GM12878 (cell line): ENCODE results near the gene SAXO1. TPM values are rescaled to one million over a fixed set of nuclear protein-coding genes. Genes with fewer than 3 reads are reported as not detected.

Source experiments
- ATAC-seq: fragments of 200-7000 bp; cut with Tn5 transposase; 3 replicates; pipeline ENCODE4 v1.9.1; 2020; ENCODE audit warnings: mild to moderate bottlenecking, moderate library complexity
- BruUV-seq: library from RNA; stranded (reverse); fragments of 400-500 nt; replicated peaks from 2 replicates; lab custom pipeline; 2021; lab: Mats Ljungman, UMichigan
- CTCF ChIA-PET: fragments of 300-600 bp; sonication (Branson Sonifier 250); formaldehyde crosslinking; extraction: SDS; loops from one replicate; lab custom pipeline; 2021; ENCODE audit warnings: inconsistent platforms; lab: Yijun Ruan, JAX
- POLR2A ChIA-PET: fragments of 350-600 bp; formaldehyde crosslinking; extraction: SDS; loops from one replicate; lab custom pipeline; 2021; ENCODE audit warnings: inconsistent platforms; lab: Charles Lee
- RAD21 ChIA-PET: fragments of 300-600 bp; sonication (Branson Sonifier 250); formaldehyde crosslinking; loops from one replicate; lab custom pipeline; 2023; ENCODE audit warnings: antibody characterized with exemption; ENCODE audit not compliant: unreplicated experiment; lab: Charles Lee
- SMC1A ChIA-PET: fragments of 300-600 bp; sonication (Branson Sonifier 250); formaldehyde crosslinking; loops from one replicate; lab custom pipeline; 2023; ENCODE audit not compliant: unreplicated experiment, uncharacterized antibody; lab: Charles Lee
- DNase-seq: peaks from one replicate; pipeline ENCODE4 v3.0.0-alpha.2; 2011; ENCODE audit warnings: low read depth, low spot score
- FAIRE-seq: peaks from 3 replicates; lab custom pipeline; 2011; peaks lifted over from hg19 to GRCh38; lab: Jason Lieb, UNC
- H2AFZ ChIP-seq: 2 replicates; pipeline ENCODE4 v1.6.0; 2011; ENCODE audit warnings: low read depth, low read length, control low read depth; ENCODE audit not compliant: control insufficient read depth
- H3K27ac ChIP-seq: 2 replicates; pipeline ENCODE4 v1.5.1; 2011; ENCODE audit warnings: control low read depth; ENCODE audit not compliant: control insufficient read depth, insufficient read depth
- H3K27me3 ChIP-seq, 2 experiments: replicated peaks in 1 of 2; 2 replicates each; pipeline versions ENCODE4 v1.6.0 to v1.6.1; 2011; ENCODE audit warnings: low read length in 1 of 2; ENCODE audit not compliant: control insufficient read depth in 2 of 2, insufficient read depth in 2 of 2
- H3K36me3 ChIP-seq, 2 experiments: 2 replicates each; pipeline ENCODE4 v1.5.1; 2011; ENCODE audit warnings: low read length in 1 of 2; ENCODE audit not compliant: control insufficient read depth in 2 of 2, insufficient read depth in 2 of 2
- H3K4me1 ChIP-seq: 2 replicates; pipeline ENCODE4 v1.6.1; 2011; ENCODE audit warnings: mild to moderate bottlenecking, low read length, moderate library complexity, mixed read lengths; ENCODE audit not compliant: control insufficient read depth, insufficient read depth
- H3K4me2 ChIP-seq: 2 replicates; pipeline ENCODE4 v1.6.0; 2011; ENCODE audit warnings: control low read depth; ENCODE audit not compliant: control insufficient read depth, insufficient read depth
- H3K4me3 ChIP-seq: fragments of 200-600 bp; sonication (generic); 2 replicates; pipeline ENCODE4 v1.5.1; 2016
- H3K79me2 ChIP-seq: 2 replicates; pipeline ENCODE4 v1.6.0; 2011; ENCODE audit warnings: low read length; ENCODE audit not compliant: control insufficient read depth, insufficient read depth
- H3K9ac ChIP-seq: 2 replicates; pipeline ENCODE4 v1.8.0; 2011; ENCODE audit warnings: low read length, control low read depth, mixed read lengths; ENCODE audit not compliant: control insufficient read depth, insufficient read depth
- H3K9me3 ChIP-seq: replicated peaks from 3 replicates; pipeline ENCODE4 v1.5.1; 2011; ENCODE audit warnings: mild to moderate bottlenecking, low read length; ENCODE audit not compliant: control insufficient read depth, insufficient read depth
- H4K20me1 ChIP-seq: 2 replicates; pipeline ENCODE4 v1.6.0; 2011; ENCODE audit not compliant: control insufficient read depth, insufficient read depth
- CUX1 ChIP-seq: IDR thresholded peaks from 2 replicates; pipeline ENCODE4 v1.6.1; 2012; ENCODE audit warnings: improper control_type of control experiment, low read depth, low read length; ENCODE audit not compliant: insufficient replicate concordance
- MEF2B ChIP-seq: fragments of 450-650 bp; IDR thresholded peaks from 2 replicates; pipeline ENCODE4 v1.6.1; 2018; ENCODE audit warnings: mild to moderate bottlenecking, moderate library complexity; ENCODE audit not compliant: partially characterized antibody, poor library complexity, severe bottlenecking
- RELB ChIP-seq: fragments of 450-650 bp; IDR thresholded peaks from 2 replicates; pipeline ENCODE4 v1.6.1; 2017; ENCODE audit warnings: low read depth, mild to moderate bottlenecking, moderate library complexity
- ZNF384 ChIP-seq: IDR thresholded peaks from 2 replicates; pipeline ENCODE4 v1.6.1; 2012; ENCODE audit warnings: low read depth, mild to moderate bottlenecking, low read length, improper control_type of control experiment, borderline replicate concordance
- ZNF592 ChIP-seq: fragments of 450-650 bp; IDR thresholded peaks from 2 replicates; pipeline ENCODE4 v1.6.1; 2017; ENCODE audit warnings: mild to moderate bottlenecking, moderate library complexity
- WGBS: methylation state at CpG from one replicate; pipeline ENCODE4 v1.1.6; 2016; ENCODE audit warnings: low lambda C conversion rate; ENCODE audit not compliant: insufficient replicate concordance, insufficient coverage; ENCODE audit errors: missing lambda C conversion rate; 5-methylcytosine and 5-hydroxymethylcytosine counted together
- in situ Hi-C: fragments of 300-500 bp; cut with MboI; formaldehyde crosslinking; loops from 9 replicates; pipeline ENCODE4 v1.14.3; 2018; ENCODE audit warnings: mixed read lengths
- intact Hi-C: fragments of 100-400 bp; cut with micrococcal nuclease; formaldehyde crosslinking; loops from one replicate; pipeline ENCODE4 v1.14.2; 2022; ENCODE audit not compliant: unreplicated experiment
- polyA plus RNA-seq, 11 experiments: library from polyadenylated mRNA; depleted of rRNA in 4 of 11; unstranded in 6 of 11; stranded (reverse) in 5 of 11; fragments of >200 nt; fragmentation: Nextera tagmentation in 4 of 11; fragmentation: Illumina TruSeq in 1 of 11; extraction: Ambion mirVana in 4 of 11; extraction: Trizol in 1 of 11; gene quantifications; 1 replicate in 1 of 11; 2 replicates in 10 of 11; pipeline versions ENCODE4 v1.2.1 to v1.2.3, GENCODE V29; 2011 to 2016; ENCODE audit warnings: inconsistent platforms in 2 of 11, missing spikeins in 2 of 11, low read depth in 1 of 11
- total RNA-seq, 4 experiments: library from RNA; depleted of rRNA in 3 of 4; stranded (reverse); fragments of >200 nt in 3 of 4; fragmentation: Illumina TruSeq in 1 of 4; extraction: Trizol in 1 of 4; gene quantifications; 2 replicates each; pipeline versions ENCODE4 v1.2.1 to v1.2.3, GENCODE V29; 2013 to 2021

SAXO1 gene
- total and polyA plus RNA-seq, 10 of the 15 experiments (the other 5 are each of a cell fraction or from before 2014, with no cell fraction given), result under 0.01 to 0.01 TPM; not detected in 8

GRCh38 chr9:18893046-18893445 is 140.0 kb downstream of the SAXO1 start:
- no peak for ATAC-seq
- H3K27ac ChIP-seq, result no peak overlapping the region
- TF ChIP-seq MEF2B, result no peak
- TF ChIP-seq CUX1, result no peak
- TF ChIP-seq ZNF384, result no peak
- no peak for TF ChIP-seq RELB
- no peak for TF ChIP-seq ZNF592
- H3K27me3 ChIP-seq, result no peaks in the 10 kb centered on the region
- peaks cover 15% of the 10 kb centered on the region for H3K4me1 ChIP-seq
- no peaks in the 10 kb centered on the region for H4K20me1 ChIP-seq
- no peak overlapping the region for H3K4me2 ChIP-seq
- no peaks in the 10 kb centered on the region for H3K36me3 ChIP-seq
- H2AFZ ChIP-seq, result no peak overlapping the region
- H3K9me3 ChIP-seq, result no peaks in the 10 kb centered on the region; the same call in 2 of the 3 replicates
- no TSS peak for BruUV-seq
- no peaks in the 10 kb centered on the region for H3K79me2 ChIP-seq
- RAD21 ChIA-PET, result no interaction called here
- 27% methylated on average over 4 of the region's 4 CpGs for WGBS
- no peak overlapping the region for H3K9ac ChIP-seq
- intact Hi-C loops, result no loop called here
- CTCF ChIA-PET, result no interaction called here
- SMC1A ChIA-PET, result interaction anchor here (0.6 to 1.2 kb wide), 4 partner anchors 10 to 264 kb away, joined by 3 to 4 read pairs (median 3); no protein-coding TSS in a partner anchor
- no peak for FAIRE-seq
- in situ Hi-C loops, result no loop called here
- POLR2A ChIA-PET, result no interaction called here
- no peak for DNase-seq
- no peak overlapping the region for H3K4me3 ChIP-seq
